HG03378 (cell line): ENCODE data around the gene MRPL33.

Experiments
- ATAC-seq: cut with Tn5 transposase; IDR thresholded peaks from one replicate; pipeline ENCODE4 v1.9.1; 2021; ENCODE audit warnings: mild to moderate bottlenecking, moderate library complexity; ENCODE audit not compliant: unreplicated experiment

The MRPL33 gene

DNA sequence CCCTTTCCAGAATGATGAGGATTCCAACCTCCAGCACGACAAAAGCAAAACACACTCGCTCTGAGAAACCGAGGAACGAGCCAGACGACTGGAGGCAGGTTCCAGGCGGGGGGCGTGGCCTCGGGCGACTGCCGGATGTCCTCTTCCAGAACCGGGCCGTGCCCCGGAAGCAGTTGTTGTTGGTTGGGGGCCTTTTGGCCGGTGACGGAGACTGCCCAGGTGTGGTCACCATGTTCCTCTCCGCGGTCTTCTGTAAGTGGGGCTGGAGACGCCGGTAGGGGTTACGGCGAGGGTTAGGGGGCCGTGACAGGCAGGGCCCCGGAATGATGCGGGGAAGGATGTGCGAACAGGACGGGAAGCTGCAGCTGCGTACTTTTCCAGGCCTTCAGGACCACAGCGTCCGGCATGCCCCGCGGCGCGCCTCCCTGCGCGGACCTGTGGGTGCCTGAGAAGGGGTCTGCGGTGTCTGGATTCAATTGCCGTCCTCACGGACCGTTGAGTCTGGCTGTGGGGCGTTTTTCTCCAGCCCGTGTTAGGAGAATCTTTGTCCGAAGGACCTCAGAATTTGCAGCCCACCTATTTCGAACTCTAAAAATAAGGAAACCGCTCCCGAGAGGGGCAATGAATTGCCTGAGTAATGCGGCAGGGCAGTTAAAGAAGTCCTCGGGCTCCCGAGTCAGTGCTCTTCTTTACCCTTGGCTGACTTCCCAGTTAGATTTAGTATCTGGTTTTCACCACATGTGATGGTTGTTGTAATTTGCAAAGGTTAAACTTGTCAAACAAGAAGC lies at the start of gene MRPL33:
MRPL33 (plus strand) TSS at position 172 of the 788 bp plus-strand sequence; CDS start at position 231, 59 bp downstream.
- peak; percentile 87 for ATAC-seq

DNA sequence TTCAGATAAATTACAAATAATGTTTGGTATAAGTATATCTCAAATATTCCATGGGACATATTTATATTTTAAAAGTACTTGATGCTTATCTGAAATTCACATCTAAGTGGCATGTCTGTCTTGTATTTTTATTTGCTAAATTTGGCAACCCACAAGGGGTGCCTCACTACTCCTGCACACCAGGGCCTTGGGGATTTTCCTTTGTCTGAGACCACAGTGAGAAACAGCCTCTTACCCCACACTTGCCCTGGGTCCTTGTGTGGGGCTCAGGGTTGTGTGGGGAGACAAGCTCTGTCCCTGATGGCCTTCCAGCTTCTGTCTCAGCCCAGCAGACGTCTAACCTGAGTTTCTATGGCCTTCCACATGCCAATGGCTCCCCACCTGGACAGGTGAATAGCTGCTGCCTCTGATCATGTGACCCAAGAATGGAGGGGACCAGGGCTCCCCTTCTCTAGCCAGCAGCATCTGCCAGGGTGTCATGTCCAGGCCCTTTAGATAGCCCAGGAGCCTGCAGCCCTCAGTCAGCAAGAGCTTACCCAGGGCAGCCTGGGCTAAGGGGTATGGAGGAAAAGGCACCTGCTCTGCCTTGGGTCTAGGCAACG lies 49.5 kb upstream of the MRPL33 start:
- ATAC-seq: no peak

DNA sequence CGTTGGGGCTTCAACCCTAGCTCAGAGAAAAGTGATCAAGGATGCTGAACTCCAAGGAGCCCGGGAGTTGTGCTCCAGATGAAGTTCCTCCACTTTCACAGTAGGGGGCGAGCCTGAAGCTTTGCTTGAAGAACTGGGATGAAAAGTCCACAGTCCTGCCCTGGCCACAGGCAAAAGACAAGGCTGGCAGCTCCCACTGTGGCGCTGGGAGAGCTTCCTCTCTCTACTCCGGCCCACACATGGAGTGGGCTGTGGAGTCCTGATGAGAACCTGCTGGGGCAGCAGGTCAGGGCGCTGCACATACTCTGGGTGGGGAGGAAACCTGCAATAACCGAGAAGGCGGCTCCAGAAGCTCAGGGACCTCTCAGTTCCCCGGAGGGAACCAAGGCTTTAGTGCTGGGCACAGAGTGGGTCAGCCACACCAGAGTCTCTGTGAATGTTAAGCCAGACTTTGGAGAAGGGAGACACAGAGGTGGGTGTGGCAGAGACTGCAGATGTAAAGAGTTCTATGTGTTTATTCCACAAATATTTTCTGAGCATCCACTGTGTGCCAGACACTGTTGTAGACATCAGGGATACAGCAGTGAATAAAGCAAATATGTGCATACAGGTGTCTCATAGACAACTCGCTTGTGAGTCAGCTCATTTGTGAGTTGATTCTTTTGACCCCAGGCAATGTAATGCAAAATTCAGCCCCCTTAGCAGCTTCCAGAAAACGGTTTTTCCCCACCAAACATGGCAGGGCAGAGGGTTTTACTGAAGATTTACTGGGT lies 48.0 kb upstream of the MRPL33 start:
- ATAC-seq: no peak

DNA sequence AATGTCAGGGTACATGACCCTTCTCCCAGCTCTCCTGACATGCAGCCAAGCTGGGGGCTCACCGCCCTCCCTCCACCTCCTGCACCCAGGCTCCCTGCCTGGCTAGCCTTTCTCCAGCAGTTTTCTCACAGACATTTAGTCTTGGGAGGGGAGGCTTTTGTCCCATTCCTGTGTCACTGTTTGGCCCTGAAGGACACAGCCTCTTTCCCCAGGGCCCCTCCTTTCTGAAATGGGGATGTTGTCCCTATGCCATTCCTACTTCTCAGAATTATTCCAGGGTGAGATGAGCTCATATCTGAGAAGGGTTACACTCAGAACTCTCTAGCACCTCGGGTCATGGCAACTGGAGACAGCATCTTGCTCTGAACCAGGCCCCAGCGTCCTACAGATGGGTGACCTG lies 47.3 kb upstream of the MRPL33 start:
- no peak for ATAC-seq

DNA sequence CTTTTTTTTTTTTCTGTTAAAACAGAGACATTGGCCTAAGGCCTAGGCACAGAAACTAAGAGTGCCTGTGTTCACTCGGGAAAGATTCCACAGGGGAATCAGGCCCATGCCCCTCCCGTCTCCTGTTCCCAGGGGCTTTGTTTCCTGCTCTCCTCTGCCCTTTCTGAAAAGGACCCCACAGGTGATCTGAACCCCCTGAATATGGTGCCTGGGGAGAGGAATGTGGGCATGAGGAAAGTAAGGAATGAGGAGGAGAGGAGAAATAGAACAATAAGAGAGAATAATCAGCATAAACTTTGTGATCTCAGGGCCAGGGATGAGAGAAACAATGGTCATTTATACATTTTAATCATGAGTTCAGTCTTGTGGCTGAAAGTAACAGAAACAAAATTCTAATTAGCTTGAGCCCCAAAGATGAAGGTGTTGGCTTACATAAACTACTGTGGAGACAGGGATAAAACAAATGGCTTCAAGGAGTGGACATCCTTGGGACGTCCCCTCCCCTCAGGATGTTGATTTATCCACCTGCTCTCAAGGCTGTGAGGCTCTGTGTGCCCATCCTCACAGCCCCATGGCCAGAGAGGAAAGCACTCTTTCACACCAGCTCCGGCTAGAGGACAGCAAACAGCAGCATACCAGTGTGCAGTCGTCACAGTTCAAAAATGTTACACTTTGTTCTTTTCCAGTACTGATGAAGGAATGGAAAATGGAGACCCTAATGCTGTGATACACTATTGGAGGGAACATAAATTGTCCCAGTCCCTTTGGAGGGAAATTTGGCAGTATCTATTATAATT lies 46.4 kb upstream of the MRPL33 start:
- ATAC-seq: no peak

DNA sequence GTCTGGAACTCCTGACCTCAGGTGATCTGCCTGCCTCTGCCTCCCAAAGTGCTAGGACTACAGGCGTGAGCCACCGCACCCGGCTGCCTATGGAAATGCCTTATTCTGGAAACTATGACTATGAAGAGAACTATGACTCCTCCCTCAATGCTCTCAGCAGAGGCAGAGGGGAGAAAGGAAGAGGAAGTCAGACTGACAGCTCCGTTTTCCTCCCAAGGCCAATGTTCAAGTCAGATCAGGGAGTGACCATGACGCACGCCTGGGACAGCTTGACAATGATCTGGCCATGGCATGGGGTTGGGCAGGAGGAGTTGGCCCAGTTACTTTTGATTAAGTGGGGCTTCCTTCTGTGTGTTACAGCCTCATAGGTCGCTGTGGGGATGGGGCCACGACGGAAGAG lies 44.3 kb upstream of the MRPL33 start:
- no peak for ATAC-seq

DNA sequence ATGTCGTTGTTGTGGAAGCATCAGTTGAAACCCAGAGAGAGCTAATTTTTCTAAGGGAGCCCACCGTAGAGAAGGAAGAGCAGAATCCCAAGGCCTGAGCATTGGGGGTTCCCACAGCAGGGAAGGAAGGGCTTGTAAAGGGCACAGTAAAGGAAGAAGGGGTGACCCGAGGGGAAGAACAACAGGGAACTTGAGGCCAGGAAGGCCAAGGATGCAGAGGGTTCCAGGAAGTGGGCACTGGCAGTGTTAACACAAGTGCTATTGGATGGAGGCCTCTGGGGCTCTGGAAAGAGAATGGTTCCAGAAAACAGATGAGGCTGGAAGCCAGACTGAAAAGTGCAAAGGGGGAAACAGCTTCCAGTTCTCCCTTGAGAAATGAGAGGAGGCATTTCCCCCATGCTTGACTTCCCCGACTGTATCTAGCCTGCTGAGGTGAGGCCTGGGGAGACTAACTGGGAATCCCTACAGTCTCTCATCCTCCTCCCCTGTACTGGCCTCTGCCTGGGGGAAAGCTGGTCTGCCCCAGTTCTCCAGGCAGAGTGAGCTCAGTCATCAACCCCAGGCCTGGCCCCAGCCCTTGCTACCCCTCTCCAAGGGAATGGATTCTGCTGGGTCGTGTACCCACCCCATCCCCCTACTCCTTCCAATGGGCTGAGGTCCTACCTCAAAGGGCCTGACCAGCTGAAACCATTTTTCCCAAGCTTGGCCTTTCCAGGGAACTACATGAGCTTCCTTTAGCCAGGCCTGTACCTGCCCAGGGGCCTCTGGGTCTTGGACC lies 43.2 kb upstream of the MRPL33 start:
- ATAC-seq: no peak

DNA sequence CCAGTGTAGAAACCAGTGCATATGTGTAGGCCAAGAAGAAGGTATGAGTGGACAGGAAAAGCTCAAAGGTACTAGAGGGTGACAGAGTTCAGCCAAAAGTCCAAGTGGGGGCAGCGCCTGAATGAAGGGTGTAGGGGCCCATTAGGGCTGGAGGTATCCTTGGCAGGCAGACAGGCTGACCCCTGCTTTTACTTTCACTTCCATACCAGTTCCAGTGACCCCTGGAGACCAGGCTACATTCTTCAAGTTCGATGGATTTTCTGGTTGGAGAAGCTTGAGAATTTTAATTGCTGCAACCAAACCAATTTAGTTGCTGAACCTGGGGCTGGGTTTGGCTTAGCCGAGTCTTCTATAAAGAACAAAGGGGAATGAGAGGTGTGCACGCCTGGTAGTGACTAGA lies 42.3 kb upstream of the MRPL33 start:
- ATAC-seq: no peak

DNA sequence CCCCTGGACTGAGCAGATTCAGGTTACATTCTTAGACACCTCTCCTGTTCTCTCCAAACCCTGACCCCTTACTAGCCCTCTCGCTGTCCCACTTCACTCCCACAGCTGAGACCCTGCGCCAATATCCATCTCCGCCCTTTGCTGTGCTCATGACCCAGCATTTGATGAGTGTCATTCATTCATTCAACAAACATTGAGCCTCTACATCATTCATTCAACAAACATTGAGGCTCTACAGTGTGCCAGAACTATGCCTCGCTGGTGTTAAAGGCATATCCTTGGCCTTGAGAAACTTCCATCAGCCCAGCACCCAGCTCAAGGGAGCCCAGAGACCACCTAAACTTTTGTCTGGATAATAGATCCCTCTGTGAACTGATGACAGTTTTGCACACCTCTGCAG lies 41.9 kb upstream of the MRPL33 start:
- ATAC-seq: no peak

DNA sequence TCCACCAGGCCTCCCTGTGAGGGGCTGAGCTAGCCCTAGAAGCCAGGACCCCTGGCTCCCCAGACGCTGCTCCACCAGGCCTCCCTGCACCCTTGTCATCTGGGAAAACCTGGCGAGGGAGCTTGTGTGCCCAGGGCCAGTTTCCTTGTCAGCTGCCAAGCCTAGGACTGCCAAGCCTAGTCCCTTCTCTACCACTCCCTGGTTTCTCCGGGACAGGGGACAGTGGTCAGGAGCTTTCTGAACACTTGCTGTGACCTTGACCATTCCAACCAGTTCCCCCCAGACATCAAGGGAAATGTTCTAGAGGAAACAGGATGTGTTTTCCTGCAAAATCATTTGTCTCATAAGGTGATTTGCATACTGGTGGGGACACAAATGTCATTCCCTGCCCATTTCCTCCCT lies 41.3 kb upstream of the MRPL33 start:
- ATAC-seq: no peak

DNA sequence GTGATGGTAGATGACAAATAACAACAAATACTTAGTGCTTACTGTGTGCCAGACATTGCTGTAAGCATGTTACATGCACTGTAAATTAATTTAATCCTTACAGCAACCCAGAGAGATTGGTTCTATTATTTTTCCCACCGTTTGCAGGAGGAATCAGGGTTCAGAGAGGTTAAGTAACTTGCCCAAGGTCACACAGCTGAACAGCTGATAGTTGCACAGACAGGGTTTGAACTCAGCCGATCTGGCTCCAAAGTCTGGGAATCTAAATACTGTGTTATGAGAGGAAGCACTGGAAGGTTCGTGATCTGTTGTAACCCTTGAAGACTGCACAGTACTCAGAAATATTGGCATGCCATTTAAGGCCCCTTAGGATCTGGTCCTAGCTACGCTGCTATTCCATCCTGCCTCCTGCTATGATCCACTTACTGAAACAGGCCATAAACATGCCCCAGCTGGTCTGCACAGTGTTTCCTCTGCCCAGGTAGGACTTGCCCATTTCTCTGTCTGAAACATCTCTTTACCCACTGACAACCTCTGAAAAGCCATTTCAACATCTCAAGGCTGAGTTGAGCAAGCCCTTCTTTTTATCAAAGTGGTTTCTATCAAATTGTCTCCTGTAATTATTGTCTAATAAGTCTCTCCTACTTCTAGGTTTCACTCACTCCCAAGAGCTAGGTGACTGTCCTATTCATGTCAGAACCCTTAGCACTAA lies 40.4 kb upstream of the MRPL33 start:
- no peak for ATAC-seq

DNA sequence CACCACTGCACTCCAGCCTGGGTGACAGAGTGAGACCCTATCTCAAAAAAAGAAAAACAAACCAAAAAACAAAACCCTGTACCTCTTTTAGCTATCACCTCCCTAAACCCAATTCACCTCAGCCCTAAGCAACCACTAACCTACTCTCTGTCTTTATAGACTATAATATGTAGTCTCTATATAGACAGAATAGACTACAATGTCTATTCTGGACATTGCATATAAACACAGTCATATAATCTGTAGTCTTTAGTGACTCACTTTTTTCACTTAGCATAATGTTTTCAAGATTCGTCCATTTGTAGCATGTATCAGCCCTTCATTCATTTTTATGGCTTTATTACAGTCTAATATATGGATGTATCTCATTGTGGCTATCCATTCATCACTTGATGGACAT lies 37.2 kb upstream of the MRPL33 start:
- ATAC-seq: no peak

DNA sequence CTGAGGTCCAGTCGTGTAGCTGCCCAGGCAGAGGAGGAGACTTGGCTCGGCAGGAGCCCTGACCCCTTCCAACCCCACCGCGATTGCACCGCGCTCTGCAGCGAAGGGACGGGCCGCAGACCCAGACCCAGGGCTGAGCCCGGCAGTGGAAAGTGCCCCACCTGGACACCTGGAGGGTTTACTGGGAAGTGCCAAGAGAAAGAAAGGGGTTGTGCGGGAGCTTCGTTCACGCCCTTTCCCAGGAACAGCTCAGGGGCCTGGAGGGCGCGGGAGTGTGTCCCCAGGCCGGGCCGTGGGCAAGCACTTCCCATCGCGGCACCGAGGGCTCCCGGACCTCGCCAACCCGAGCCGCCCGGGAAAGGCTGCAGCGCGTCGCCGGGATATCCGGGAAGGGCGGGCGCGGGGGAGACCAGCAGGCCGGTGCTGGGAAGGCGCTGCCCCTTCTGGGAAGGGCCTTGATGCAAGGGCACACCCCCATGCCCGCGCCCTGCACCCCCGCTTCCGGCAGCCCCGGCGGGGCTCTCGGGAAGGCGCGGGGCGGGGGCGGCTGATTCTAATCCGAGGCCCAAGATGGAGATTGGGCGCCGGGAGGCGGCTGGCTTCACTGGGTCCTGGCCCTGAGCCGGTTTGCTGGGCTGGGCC lies 36.1 kb upstream of the MRPL33 start:
- no peak for ATAC-seq

DNA sequence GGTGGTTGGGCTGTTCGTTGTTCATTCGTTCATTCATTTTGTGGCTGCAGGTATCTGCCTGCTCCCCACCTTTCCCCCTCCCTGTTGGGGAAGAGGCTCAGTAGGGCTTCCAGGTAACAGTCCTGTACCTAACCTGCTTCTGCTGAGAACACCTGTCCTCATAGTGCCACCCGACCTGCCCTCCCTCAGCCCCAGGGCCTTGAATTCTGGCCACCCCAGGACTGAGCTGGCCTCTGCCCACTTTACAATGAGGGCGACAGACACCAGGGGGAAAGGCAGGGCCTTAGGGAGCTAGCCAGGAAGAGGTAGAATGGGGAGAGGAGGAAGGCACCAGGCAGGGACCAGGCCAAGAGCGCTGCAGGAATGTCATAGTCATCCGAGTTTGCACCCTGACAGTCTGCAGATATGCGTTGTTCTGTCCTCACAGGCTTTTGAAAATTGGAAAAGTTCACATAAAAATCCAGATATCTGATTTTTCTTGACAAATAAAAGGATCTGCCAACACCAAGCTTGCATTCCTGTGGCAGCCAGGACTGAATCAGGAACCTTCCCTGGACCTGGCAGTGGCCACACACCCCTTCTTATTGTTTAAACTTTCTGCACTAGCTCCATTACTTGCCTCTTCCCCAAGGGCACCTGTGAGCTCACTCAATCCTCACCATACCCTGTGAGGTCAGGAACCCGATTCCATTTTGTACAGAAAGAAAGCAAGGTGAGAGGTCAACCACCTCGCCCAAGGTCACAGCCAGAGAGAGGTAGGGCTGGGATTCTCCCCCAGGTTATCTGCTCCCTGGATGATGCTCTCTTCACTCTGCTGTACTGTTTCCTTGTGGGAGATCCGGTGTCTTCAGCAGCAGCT lies 35.3 kb upstream of the MRPL33 start:
- no peak for ATAC-seq

DNA sequence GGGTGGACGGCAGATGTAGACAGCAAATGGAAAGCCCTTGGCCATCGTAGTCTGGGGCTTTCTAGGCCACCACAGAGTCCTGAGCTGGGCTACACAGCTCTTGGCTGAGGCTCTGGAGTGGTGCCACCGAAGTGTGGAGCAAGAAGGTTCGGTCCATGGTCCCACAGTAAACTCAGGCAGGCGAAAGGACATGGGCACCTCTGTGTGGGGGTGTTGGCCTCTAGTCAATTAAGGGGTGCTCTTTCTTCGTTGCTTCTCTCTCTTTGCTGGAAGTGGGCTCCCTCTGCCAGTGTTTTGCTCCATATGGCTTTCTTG lies 34.7 kb upstream of the MRPL33 start:
- ATAC-seq: no peak

DNA sequence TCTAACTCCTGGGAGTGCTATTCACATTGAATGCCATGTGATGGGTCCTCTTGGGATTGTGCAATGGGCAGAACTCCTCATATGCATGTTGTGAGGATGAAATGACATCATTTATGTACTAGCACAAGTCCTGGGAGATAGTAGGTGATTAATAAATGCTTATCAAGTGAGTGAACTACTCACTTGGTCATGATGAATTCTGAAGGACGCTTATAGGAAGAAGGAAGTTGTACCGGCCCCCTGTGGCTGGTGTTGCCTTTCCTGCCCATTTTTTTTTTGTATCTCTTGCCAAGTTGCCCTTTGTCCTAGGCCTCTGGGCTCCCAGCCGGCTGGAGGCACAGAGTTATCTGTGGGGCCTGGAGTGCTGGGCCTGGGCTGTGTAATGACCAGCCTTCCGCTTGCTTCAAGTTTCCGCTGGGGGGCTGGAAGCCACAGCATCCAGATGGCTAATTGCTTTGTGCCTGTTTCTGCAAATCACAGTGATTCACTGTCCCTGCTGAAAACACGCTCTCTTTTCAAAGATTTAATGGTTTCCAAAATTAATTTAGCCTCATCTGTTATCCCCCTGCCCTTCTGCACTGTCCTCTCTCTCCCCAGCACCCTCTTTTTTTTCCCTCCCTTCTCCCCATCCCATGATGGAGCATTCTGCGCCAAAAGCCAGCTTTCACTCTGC lies 33.7 kb upstream of the MRPL33 start:
- no peak for ATAC-seq

DNA sequence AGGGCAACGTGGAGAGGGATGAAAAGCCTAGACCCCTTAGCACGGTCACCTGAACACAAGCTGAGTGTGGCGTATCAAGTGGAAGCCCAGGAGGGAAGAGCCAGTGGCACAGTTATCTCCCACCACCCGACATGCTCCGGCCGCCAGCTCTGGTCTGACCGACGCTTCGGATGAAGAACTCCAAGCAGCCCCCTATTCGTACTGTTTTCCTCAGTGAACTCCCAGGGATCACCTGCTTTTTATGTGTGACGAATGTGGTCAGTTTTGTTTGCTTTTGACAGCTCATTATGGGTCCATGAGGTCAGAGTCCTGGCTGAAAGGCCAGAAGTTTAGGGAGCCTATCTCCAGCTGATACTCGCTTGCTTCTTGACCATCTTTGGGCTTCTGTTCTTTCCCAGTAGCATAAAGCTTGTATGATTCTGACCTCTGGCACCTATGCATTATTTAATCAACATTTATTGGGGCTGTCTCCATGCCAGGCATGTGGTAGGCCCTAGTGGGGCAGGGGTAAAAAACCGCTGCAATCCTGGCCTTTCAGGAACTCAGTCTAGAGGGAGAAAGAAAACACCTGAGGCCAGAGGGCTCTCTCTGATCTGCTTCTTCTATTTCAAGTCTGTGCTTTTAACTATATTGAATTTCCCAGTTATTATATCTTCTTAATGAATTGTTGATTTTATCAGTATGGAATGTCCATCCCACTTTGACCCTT lies 33.0 kb upstream of the MRPL33 start:
- no peak for ATAC-seq

DNA sequence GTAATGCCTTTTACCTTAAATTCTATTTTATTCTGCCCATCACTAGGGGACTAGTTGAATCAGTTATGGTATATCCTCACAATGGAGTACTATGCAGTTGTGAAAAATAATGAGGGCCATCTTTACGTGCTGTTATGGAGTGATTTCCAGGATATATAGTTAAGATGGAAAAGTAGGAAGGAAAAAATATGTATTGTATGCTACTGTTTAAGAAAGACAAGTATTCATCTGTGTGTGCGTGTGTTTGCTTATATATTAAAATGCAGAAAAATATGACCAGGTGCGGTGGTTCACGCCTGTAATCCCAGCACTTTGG lies 32.5 kb upstream of the MRPL33 start:
- ATAC-seq: no peak
